B cell (primary cell): ENCODE data around the gene HLCS. TPM values are rescaled to one million over a fixed set of nuclear protein-coding genes. Genes with fewer than 3 reads are reported as not detected.

ENCODE experiments used
- ATAC-seq: fragments of 200-7000 bp; cut with Tn5 transposase; one replicate; pipeline ENCODE4 v1.10.0; 2021; ENCODE audit warnings: low read depth, mild to moderate bottlenecking, moderate number of reproducible peaks, moderate library complexity
- CTCF ChIA-PET: fragments of 350-600 bp; sonication (Branson Sonifier 250); formaldehyde crosslinking; loops from one replicate; lab custom pipeline; 2021; ENCODE audit warnings: antibody characterized with exemption, inconsistent platforms; lab: Charles Lee
- POLR2A ChIA-PET: fragments of 350-600 bp; sonication (Branson Sonifier 250); formaldehyde crosslinking; loops from one replicate; lab custom pipeline; 2021; ENCODE audit warnings: antibody characterized with exemption; lab: Charles Lee
- DNase-seq: peaks from one replicate; pipeline ENCODE4 v3.0.0; 2013
- H2AFZ ChIP-seq: 2 replicates; pipeline ENCODE4 v1.6.1; 2012; ENCODE audit warnings: mild to moderate bottlenecking, low read depth, low read length; ENCODE audit not compliant: insufficient read depth, poor library complexity, severe bottlenecking
- H3K27ac ChIP-seq, 2 donors: 1 replicate in 1 of 2; 2 replicates in 1 of 2; pipeline ENCODE4 v1.5.1; 2012 to 2013; ENCODE audit warnings: low read length in 2 of 2, mild to moderate bottlenecking in 2 of 2, moderate library complexity in 1 of 2
- H3K27me3 ChIP-seq, 4 experiments: fragments of 200-600 bp in 1 of 4; sonication (generic) in 1 of 4; replicated peaks in 1 of 4; 1 replicate in 2 of 4; 2 replicates in 2 of 4; pipeline versions ENCODE4 v1.6.1 to v1.7.0; 2013 to 2016; ENCODE audit warnings: low read length in 3 of 4, mild to moderate bottlenecking in 2 of 4, mixed read lengths in 1 of 4, moderate library complexity in 1 of 4; ENCODE audit not compliant: insufficient read depth in 4 of 4, control insufficient read depth in 3 of 4; ENCODE audit errors: control extremely low read depth in 1 of 4
- H3K36me3 ChIP-seq, 2 experiments: replicated peaks in 1 of 2; 1 replicate in 1 of 2; 2 replicates in 1 of 2; pipeline versions ENCODE4 v1.6.1 to v1.7.1; 2013; ENCODE audit warnings: low read length in 1 of 2; ENCODE audit not compliant: insufficient read depth in 2 of 2, control insufficient read depth in 1 of 2; ENCODE audit errors: control extremely low read depth in 1 of 2, extremely low read depth in 1 of 2
- H3K4me1 ChIP-seq, 2 donors: fragments of 200-600 bp in 1 of 2; sonication (generic) in 1 of 2; 1 replicate in 1 of 2; 2 replicates in 1 of 2; pipeline versions ENCODE4 v1.5.1 to v1.6.1; 2013 to 2017; ENCODE audit warnings: low read length in 2 of 2; ENCODE audit not compliant: control insufficient read depth in 2 of 2, insufficient read depth in 2 of 2
- H3K4me2 ChIP-seq: replicated peaks from 2 replicates; pipeline ENCODE3; 2012; ENCODE audit warnings: mild to moderate bottlenecking, low read depth, low read length; ENCODE audit not compliant: poor library complexity, severe bottlenecking
- H3K4me3 ChIP-seq, 5 experiments: fragments of 200-600 bp in 1 of 5; sonication (generic) in 1 of 5; 1 replicate in 3 of 5; 2 replicates in 2 of 5; pipeline versions ENCODE4 v1.5.1 to v1.7.0; 2011 to 2016; ENCODE audit warnings: low read length in 4 of 5, mild to moderate bottlenecking in 4 of 5, low read depth in 2 of 5, control low read depth in 1 of 5, moderate library complexity in 1 of 5; ENCODE audit not compliant: insufficient read depth in 1 of 5; ENCODE audit errors: control extremely low read depth in 1 of 5, extremely low read depth in 1 of 5
- H3K79me2 ChIP-seq: fragments of 200-600 bp; sonication (generic); one replicate; pipeline ENCODE4 v1.6.0; 2016; ENCODE audit warnings: low read length; ENCODE audit not compliant: control insufficient read depth, insufficient read depth
- H3K9ac ChIP-seq: fragments of 200-600 bp; sonication (generic); 2 replicates; pipeline ENCODE4 v1.6.1; 2017; ENCODE audit warnings: mild to moderate bottlenecking, low read length, moderate library complexity
- H3K9me3 ChIP-seq, 3 donors: one replicate each; pipeline versions ENCODE4 v1.6.1 to v1.7.1; 2013; ENCODE audit warnings: low read length in 2 of 3; ENCODE audit not compliant: control insufficient read depth in 2 of 3, insufficient read depth in 1 of 3; ENCODE audit errors: control extremely low read depth in 1 of 3
- H4K20me1 ChIP-seq: 2 replicates; pipeline ENCODE4 v1.6.0; 2012; ENCODE audit warnings: mild to moderate bottlenecking, low read length; ENCODE audit not compliant: insufficient read depth, control insufficient read depth, poor library complexity, severe bottlenecking
- H3K27ac Mint-ChIP-seq: one replicate; pipeline ENCODE4 v1.8.0; 2021; ENCODE audit warnings: mixed read lengths
- H3K27me3 Mint-ChIP-seq: one replicate; pipeline ENCODE4 v1.8.0; 2021; ENCODE audit warnings: mixed read lengths
- H3K4me1 Mint-ChIP-seq: one replicate; pipeline ENCODE4 v1.8.0; 2021; ENCODE audit warnings: mixed read lengths
- H3K4me3 Mint-ChIP-seq: one replicate; pipeline ENCODE4 v1.8.0; 2021; ENCODE audit warnings: mixed read lengths
- H3K9me3 Mint-ChIP-seq: one replicate; pipeline ENCODE4 v1.8.0; 2022; ENCODE audit warnings: mixed read lengths; ENCODE audit not compliant: insufficient read depth
- EZH2 ChIP-seq: IDR thresholded peaks from 2 replicates; pipeline ENCODE4 v1.6.1; 2012; ENCODE audit warnings: borderline replicate concordance, low read depth, mild to moderate bottlenecking, moderate library complexity, low read length; ENCODE audit not compliant: insufficient read depth, poor library complexity, severe bottlenecking
- WGBS: methylation state at CpG from one replicate; pipeline ENCODE4 v1.1.5; 2013; ENCODE audit warnings: missing lambda C conversion rate; ENCODE audit not compliant: insufficient coverage; 5-methylcytosine and 5-hydroxymethylcytosine counted together
- intact Hi-C: fragments of 100-400 bp; cut with micrococcal nuclease; formaldehyde crosslinking; loops from one replicate; pipeline ENCODE4 v1.10.0; 2022
- polyA plus RNA-seq: library from polyadenylated mRNA; depleted of rRNA; stranded (reverse); fragments of >200 nt; gene quantifications from 2 replicates; pipeline ENCODE4 v1.2.3, GENCODE V29; 2012
- total RNA-seq, 2 donors: library from RNA; stranded (reverse); fragments of 120-200 nt in 1 of 2; gene quantifications; 1 replicate in 1 of 2; 2 replicates in 1 of 2; pipeline versions ENCODE4 v1.2.3 to v1.2.4, GENCODE V29; 2013 to 2022
- TF ChIP-seq, protein P1 (sequence below): fragments of 200-600 bp; IDR thresholded peaks from one replicate; pipeline ENCODE4 v1.8.0; 2022; ENCODE audit warnings: antibody characterized with exemption, mild to moderate bottlenecking

The HLCS gene
- total and polyA plus RNA-seq, 2 donors (not counting 1 experiment from before 2014, with no cell fraction given), result 4.4 to 14.7 TPM

DNA sequence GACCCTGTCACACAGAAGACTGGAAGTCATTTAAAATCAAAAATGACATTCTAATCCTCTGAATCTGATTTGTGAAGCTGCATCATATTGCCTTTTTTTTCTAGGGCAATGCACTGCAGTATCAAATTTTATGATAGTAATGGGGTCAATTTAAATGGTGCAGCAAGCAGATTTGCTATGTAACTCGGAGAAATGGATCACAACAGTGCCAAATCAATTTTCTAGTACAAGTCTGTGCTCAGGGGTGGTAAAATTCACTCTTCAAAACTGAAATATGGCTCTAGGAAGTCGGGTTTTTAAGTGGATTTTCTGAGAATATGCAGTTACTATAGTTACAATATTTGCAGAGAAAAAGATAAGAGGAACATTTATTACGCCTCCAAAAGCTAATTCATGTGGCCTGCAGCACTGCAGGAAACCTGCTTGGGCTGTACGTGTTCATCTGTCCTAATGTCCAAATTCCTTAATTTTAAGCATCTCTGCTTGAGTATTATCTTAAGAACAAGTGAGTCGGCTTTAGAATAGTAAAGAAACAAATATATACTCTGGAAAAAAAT is 31.5 kb downstream of the HLCS start:
- H3K4me2 ChIP-seq, result no peak overlapping the region
- H3K27me3 ChIP-seq, result no peaks in the 10 kb centered on the region
- H3K9me3 ChIP-seq, result no peaks in the 10 kb centered on the region
- H3K27me3 Mint-ChIP-seq, result no peaks in the 10 kb centered on the region
- CTCF ChIA-PET, result no interaction called here
- no peak overlapping the region for H2AFZ ChIP-seq
- H3K9ac ChIP-seq, result no peak overlapping the region
- peaks cover 1 to 7% of the 10 kb centered on the region in 2 experiments for H3K36me3 ChIP-seq
- POLR2A ChIA-PET, result no interaction called here
- H3K4me3 ChIP-seq, result no peak overlapping the region
- DNase-seq (no peak), ATAC-seq (no peak)
- no peak overlapping the region for H3K27ac ChIP-seq
- H3K4me1 ChIP-seq, result no peaks in the 10 kb centered on the region
- no peaks in the 10 kb centered on the region for H3K4me1 Mint-ChIP-seq
- no CpG with 5 or more reads among the region's 5 CpGs for WGBS
- no peaks in the 10 kb centered on the region for H3K79me2 ChIP-seq
- no peak for TF ChIP-seq EZH2
- TF ChIP-seq, protein P1, sequence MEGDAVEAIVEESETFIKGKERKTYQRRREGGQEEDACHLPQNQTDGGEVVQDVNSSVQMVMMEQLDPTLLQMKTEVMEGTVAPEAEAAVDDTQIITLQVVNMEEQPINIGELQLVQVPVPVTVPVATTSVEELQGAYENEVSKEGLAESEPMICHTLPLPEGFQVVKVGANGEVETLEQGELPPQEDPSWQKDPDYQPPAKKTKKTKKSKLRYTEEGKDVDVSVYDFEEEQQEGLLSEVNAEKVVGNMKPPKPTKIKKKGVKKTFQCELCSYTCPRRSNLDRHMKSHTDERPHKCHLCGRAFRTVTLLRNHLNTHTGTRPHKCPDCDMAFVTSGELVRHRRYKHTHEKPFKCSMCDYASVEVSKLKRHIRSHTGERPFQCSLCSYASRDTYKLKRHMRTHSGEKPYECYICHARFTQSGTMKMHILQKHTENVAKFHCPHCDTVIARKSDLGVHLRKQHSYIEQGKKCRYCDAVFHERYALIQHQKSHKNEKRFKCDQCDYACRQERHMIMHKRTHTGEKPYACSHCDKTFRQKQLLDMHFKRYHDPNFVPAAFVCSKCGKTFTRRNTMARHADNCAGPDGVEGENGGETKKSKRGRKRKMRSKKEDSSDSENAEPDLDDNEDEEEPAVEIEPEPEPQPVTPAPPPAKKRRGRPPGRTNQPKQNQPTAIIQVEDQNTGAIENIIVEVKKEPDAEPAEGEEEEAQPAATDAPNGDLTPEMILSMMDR, result no peak
- no peak overlapping the region for H3K27ac Mint-ChIP-seq
- intact Hi-C loops, result no loop called here
- no peak overlapping the region for H3K4me3 Mint-ChIP-seq
- H3K9me3 Mint-ChIP-seq, result no peaks in the 10 kb centered on the region
- no peaks in the 10 kb centered on the region for H4K20me1 ChIP-seq

GRCh38 chr21:36932161-36932816 is 34.2 kb downstream of the HLCS start:
- Histone ChIP-seq H3K4me2 (no peak overlapping the region), H3K9ac (no peak overlapping the region), H3K79me2 (no peaks in the 10 kb centered on the region), H3K36me3 (peaks cover 0 to 10% of the 10 kb centered on the region in 2 experiments), H2AFZ (no peak overlapping the region), H3K27ac (no peak overlapping the region), H3K4me1 (no peaks in the 10 kb centered on the region), H3K4me3 (no peak overlapping the region), H3K9me3 (no peaks in the 10 kb centered on the region), H4K20me1 (no peaks in the 10 kb centered on the region), H3K27me3 (no peaks in the 10 kb centered on the region)
- H3K4me3 Mint-ChIP-seq, result no peak overlapping the region
- ChIA-PET POLR2A (no interaction called here), CTCF (interaction anchor here (0.8 to 1.3 kb wide), 2 partner anchors 9 to 10 kb away, joined by 3 to 7 read pairs; no protein-coding TSS in a partner anchor)
- intact Hi-C loops, result no loop called here
- TF ChIP-seq, protein P1, result no peak
- TF ChIP-seq EZH2, result no peak
- no peak for ATAC-seq
- H3K27me3 Mint-ChIP-seq, result no peaks in the 10 kb centered on the region
- WGBS, result no CpG with 5 or more reads among the region's 3 CpGs
- H3K4me1 Mint-ChIP-seq, result no peaks in the 10 kb centered on the region
- no peak for DNase-seq
- no peak overlapping the region for H3K27ac Mint-ChIP-seq
- no peaks in the 10 kb centered on the region for H3K9me3 Mint-ChIP-seq
